GM18499 (cell line): ENCODE measurements around the gene CGRRF1.

ENCODE experiments used
- ATAC-seq: cut with Tn5 transposase; IDR thresholded peaks from one replicate; pipeline ENCODE4 v1.9.1; 2021; ENCODE audit warnings: moderate number of reproducible peaks; ENCODE audit not compliant: insufficient read depth, unreplicated experiment

The CGRRF1 gene

GRCh38 chr14:54537651-54538050 lies 27.9 kb downstream of the CGRRF1 start:
- ATAC-seq, result no peak

DNA sequence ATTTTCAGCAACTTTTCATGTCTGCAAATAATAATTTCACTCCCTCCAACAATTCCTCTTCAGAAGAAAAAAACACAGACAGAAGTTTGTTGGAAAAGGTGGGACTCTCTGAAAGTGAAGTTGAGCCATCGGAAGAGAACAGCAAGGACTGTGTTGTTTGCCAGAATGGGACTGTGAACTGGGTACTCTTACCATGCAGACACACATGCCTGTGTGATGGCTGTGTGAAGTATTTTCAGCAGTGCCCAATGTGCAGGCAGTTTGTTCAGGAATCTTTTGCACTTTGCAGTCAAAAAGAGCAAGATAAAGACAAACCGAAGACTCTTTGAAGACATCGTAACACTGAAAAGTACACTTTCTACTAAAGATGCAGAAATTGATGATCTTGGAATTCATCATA lies 28.3 kb downstream of the CGRRF1 start:
- ATAC-seq, result no peak

GRCh38 chr14:54547583-54547982 lies 37.9 kb downstream of the CGRRF1 start:
- no peak for ATAC-seq

DNA sequence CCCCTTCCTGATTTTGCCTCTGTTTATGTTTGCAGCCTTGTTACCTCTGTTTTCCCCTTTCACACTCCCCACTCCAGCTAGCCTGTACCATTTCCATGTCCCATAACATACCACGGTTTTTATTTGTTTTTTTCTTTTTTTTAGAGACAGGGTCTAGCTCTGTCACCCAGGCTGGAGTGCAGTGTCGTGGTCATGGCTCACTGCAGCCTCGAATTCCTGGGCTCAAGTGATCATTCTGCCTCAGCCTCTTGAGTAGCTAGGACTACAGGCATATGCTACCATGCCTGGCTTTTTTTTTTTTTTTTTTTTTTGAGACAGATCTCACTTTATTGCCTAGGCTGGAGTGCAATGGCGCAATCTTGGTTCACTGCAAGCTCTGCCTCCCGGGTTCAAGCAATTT lies 38.8 kb downstream of the CGRRF1 start:
- no peak for ATAC-seq

DNA sequence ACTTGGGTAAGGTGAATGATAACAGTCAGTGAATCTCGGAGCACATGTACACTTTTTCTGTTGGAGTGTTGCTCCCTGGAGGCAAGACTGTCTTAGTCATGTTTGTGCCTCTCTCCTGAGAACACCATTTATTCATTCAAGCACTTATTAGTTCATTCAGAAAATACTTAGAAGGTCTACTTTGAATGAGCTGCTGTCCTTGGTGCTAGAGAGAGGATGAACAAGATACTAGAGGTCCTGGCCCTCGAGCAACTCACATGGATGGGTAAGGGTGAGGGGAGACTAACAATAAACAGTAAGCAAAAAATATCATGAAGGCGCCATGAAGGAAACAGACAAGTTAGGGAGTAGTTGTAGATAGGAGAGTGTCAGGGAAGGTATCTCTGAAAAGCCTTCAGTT lies 40.2 kb downstream of the CGRRF1 start:
- ATAC-seq, result no peak

- no peak for ATAC-seq
Measured at GRCh38 chr14:54550514-54550913, 40.8 kb downstream of the CGRRF1 start.

DNA sequence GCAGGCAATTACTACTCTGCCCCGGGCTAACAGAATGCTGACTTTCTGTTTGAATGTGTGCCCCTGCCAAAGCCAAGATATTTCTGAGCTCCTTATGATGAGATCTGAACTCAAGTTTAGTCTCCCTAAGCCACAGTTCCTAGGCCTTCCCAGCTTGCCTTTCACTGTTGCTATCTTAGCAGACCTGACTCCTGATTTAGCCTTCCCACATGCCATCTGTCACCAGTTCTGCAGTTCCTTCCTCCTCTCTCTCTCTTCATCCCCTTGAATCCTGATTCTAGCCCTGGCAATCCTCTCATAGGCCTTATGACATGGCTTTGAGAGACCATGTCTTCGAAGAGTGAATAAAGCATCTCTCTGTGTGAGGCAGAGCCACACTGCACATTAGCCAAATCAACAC lies 44.7 kb downstream of the CGRRF1 start:
- ATAC-seq, result no peak

GRCh38 chr14:54555651-54556050 lies 45.9 kb downstream of the CGRRF1 start:
- no peak for ATAC-seq

- ATAC-seq, result no peak
Measured at GRCh38 chr14:54556535-54556934, 46.8 kb downstream of the CGRRF1 start.

GRCh38 chr14:54562334-54562733 lies 52.6 kb downstream of the CGRRF1 start:
- ATAC-seq, result no peak

DNA sequence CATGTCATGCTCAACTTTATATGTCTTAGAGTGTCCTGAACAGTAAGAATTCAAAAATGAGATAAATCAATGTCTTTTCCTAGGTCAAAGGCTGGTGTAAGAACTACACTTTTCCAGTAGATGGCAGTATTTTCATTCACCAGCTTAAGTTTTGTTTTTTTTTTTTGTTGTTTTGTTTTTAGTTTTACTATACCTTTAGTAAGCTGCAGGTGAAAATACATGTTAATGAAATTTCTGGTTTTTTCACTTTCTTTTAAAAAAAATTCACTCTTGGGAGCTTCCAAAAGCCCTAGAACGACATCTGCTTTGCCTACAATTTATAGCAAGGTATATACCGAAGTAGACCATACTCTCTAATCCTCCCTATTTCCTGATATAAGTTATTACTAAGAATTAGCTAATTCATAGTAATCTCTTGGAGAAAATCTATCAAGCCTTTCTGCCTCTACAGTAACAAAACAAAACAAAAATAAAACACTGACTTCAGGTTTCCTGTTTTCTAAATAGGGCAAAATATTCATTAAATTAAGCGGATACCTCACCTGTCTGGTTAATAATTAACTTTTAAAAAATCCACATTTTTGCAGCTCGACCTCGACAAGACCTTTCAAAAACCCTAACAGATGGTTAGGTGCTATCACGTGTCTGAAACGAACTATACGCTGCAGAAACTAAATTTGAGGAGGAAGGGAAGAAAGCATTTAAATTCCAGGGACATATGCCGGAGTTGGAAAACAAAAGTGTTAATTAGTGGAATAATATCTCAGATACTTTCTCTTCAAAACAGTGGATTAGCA lies 54.6 kb downstream of the CGRRF1 start:
- no peak for ATAC-seq

DNA sequence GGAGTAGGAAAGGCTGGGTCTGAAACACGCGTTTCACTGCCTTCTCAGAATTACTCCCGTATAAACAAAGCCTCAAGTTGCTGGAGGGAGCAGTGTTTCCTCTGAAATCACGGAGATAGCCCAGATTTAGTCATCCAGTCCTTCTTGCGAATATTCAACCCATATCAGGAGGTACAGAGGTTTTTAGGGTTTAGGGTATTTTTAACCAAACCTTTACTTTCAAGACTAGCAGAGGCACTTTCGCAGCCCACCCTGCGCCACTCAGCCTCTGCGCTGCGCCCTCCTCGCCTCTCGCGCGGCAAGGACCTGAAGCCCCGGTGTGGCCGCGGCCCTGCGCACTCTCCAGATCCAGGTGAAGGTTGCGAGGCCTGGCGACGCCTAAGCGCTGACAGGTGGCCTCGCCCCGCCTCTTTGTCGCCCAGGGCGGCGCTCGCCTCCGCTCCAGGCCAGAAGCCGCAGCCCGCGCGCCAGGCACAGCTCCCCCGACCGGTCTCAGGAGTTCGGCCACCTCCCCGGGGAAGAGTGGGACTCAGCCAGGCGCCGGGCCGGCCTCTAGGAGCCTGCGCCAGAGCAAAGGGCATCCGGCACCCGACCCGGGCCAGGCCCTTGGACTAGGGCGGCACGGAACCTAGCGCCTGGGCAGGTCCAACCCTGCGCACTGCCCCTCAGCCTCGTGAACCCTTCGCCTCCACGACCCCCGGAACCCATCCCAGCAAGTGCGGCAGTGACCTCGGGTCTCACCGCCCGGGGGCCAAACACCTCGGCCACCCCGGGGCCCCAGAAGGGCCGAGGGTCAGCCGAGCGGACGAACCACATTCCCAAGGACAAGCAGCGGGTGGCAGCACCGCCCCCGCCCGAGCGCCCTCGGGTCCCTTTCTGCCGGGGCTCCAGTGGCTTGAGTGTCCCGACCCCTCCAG lies 55.4 kb downstream of the CGRRF1 start:
- ATAC-seq, result no peak

- ATAC-seq, result no peak
Measured at GRCh38 chr14:54565785-54566409, 56.2 kb downstream of the CGRRF1 start.

DNA sequence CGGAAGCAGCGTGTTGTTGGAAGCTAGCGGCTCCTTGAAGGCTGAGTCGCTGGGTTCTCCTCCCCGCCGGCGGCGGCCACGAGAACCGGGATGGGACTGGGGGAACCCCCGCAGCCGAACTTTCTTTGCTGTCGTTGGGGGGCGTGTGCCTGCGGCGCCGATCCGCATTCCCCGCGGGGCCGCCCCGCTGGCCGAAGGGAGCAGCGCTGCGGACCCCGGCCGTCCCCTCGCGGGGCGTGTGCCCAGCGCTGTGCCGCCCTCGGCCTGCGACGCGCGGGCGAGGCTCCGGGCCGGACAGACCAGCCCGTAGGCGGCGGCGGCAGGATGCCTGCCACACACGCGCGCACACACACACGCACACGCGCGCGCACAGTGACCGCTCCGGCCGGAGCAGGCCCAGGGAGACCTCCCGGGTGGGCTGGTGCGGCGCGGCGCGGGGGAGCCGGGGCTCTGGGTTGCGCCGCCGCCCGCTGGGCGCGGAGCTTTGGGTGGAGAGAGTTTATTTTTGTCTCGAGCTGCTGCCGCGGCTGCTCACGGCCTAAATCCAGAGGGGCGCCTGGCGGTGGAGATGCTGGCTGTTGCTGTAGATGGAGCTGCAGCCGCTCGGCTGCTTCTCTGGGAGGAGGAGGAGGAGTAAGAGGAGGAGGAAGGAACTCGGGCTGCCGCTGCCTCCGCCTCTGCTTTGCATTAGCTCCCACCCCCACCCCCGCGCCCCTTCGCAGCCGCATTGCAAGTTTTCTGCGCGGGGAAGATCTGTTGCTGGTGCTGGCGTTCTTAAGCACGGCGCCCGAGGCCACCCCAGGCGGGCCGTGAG lies 56.9 kb downstream of the CGRRF1 start, which contains the start of gene SAMD4A:
Gene SAMD4A (plus strand): TSS at position 719 of the 814 bp plus-strand sequence. CDS start 789 bp downstream, outside the sequence.
- no peak for ATAC-seq

DNA sequence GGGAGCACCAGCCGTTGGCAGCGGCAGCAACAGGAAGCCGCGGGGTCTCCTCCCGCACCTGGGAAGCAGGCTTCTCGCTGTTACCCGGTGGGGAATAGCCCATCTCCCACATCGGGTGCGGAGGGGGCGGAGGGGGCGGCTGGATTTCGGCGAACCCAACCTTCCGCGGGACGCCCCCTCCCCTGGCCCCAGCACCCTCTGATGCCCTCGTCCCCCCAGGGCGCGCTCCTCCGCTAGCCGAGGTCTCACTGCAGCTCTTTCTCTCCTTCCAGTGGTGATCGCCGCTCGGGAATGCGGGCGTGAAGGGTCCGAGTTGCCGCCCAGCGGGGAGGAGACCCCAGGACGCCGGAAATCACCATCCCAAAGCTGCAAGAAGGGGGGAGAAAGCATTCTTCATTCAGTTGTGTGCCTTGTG lies 57.5 kb downstream of the CGRRF1 start:
- ATAC-seq, result no peak

DNA sequence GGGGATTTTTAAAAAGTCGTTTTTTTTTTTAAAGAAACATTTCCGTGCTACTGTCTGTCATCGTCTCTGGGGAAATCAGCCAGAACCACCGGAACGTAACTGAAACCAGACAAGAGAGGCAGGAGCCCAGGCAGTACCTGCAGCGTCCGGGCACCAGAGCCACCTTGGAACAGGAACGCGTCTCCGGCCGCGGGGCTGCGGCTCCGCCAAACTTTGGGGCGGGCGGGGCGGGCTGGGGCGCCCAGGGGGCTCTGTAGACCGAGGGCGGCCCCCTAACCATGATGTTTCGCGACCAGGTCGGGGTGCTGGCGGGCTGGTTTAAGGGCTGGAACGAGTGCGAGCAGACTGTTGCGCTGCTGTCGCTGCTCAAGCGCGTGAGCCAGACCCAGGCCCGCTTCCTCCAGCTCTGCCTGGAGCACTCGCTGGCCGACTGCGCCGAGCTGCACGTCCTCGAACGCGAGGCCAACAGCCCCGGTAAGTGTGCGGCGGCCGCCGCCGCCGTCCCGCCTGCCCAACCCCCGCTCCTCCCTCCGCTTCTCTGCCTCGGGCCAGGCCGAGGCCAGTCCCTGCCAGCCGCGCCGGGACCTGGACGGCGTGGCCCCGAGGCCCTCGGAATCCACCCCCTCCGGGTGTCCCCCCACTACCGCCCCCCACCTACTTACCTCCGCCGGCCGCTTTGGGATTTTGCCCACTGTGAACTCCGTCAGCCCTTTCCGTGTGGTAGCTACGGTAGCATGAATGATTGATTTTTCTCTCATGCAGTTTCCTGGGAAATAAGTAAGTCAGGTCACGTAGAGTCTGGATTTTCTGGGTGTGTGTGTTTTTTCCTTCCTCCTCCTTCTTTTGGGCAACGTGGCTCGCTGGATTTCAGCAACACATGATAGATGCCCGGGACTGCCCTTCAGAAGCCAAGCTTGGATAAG lies 58.2 kb downstream of the CGRRF1 start:
- no peak for ATAC-seq

GRCh38 chr14:54568821-54569595 lies 59.3 kb downstream of the CGRRF1 start:
- no peak for ATAC-seq

GRCh38 chr14:54570047-54570446 lies 60.3 kb downstream of the CGRRF1 start:
- ATAC-seq, result no peak
